Measurements from ENCODE around the gene MFAP3.
"Not testable (repeated sequence)": the region's sequence is repeated elsewhere in the genome, so short reads cannot be mapped to it uniquely, and the experiment has no call there.

MFAP3 gene

GRCh38 chr5:154063372-154063771 lies 24.6 kb downstream of the MFAP3 start:
- H3K9ac ChIP-seq, result no peak overlapping the region
- TF ChIP-seq CTCF (conservative IDR thresholded peaks at IDR 0.05; ENCODE audit: low read depth, low read length), result no peak
- no peak overlapping the region for H3K4me2 ChIP-seq
- H3K36me3 ChIP-seq (ENCODE audit: insufficient read depth), result no peaks in the 10 kb centered on the region
- H3K27me3 ChIP-seq (ENCODE audit: insufficient read depth, low read depth), result no peaks in the 10 kb centered on the region
- no peaks in the 10 kb centered on the region for H4K20me1 ChIP-seq (ENCODE audit: insufficient read depth)
- no peak overlapping the region for H3K27ac ChIP-seq
- no peak overlapping the region for H3K4me3 ChIP-seq (IDR thresholded peaks at IDR 0.05; ENCODE audit: insufficient read depth, low read depth, low read length)
- H3K79me2 ChIP-seq (ENCODE audit: insufficient read depth, low read depth), result no peaks in the 10 kb centered on the region
- H2AFZ ChIP-seq (ENCODE audit: low read depth), result no peak overlapping the region
- H3K4me1 ChIP-seq (ENCODE audit: low read depth, poor library complexity, severe bottlenecking), result peaks cover 30% of the 10 kb centered on the region

- H3K4me1 ChIP-seq (ENCODE audit: low read depth, poor library complexity, severe bottlenecking), result peaks cover 5% of the 10 kb centered on the region
- TF ChIP-seq CTCF (conservative IDR thresholded peaks at IDR 0.05; ENCODE audit: low read depth, low read length), result no peak
- no peak overlapping the region for H3K27ac ChIP-seq
- no peaks in the 10 kb centered on the region for H3K36me3 ChIP-seq (ENCODE audit: insufficient read depth)
- H3K27me3 ChIP-seq (ENCODE audit: insufficient read depth, low read depth), result no peaks in the 10 kb centered on the region
- H3K4me2 ChIP-seq, result no peak overlapping the region
- H2AFZ ChIP-seq (ENCODE audit: low read depth), result no peak overlapping the region
- H3K79me2 ChIP-seq (ENCODE audit: insufficient read depth, low read depth), result no peaks in the 10 kb centered on the region
- no peaks in the 10 kb centered on the region for H4K20me1 ChIP-seq (ENCODE audit: insufficient read depth)
- H3K4me3 ChIP-seq (IDR thresholded peaks at IDR 0.05; ENCODE audit: insufficient read depth, low read depth, low read length), result no peak overlapping the region
- no peak overlapping the region for H3K9ac ChIP-seq
Measured at GRCh38 chr5:154065971-154066370, 27.2 kb downstream of the MFAP3 start.

GRCh38 chr5:154069854-154070253 lies 31.1 kb downstream of the MFAP3 start:
- H2AFZ ChIP-seq (ENCODE audit: low read depth); H3K4me2 ChIP-seq; H3K79me2 ChIP-seq (ENCODE audit: insufficient read depth, low read depth); H3K36me3 ChIP-seq (ENCODE audit: insufficient read depth); H3K4me3 ChIP-seq (IDR thresholded peaks at IDR 0.05; ENCODE audit: insufficient read depth, low read depth, low read length); H4K20me1 ChIP-seq (ENCODE audit: insufficient read depth); H3K27ac ChIP-seq; H3K9ac ChIP-seq; H3K27me3 ChIP-seq (ENCODE audit: insufficient read depth, low read depth): not testable (repeated sequence)
- H3K4me1 ChIP-seq (ENCODE audit: low read depth, poor library complexity, severe bottlenecking), result peaks cover 10% of the 10 kb centered on the region

- H3K36me3 ChIP-seq (ENCODE audit: insufficient read depth), result no peaks in the 10 kb centered on the region
- peak overlapping the region; percentile 50 for H3K4me2 ChIP-seq
- peaks cover 10% of the 10 kb centered on the region for H3K4me1 ChIP-seq (ENCODE audit: low read depth, poor library complexity, severe bottlenecking)
- H2AFZ ChIP-seq (ENCODE audit: low read depth), result peak overlapping the region; percentile 67
- H3K4me3 ChIP-seq (IDR thresholded peaks at IDR 0.05; ENCODE audit: insufficient read depth, low read depth, low read length), result no peak overlapping the region
- H4K20me1 ChIP-seq (ENCODE audit: insufficient read depth), result no peaks in the 10 kb centered on the region
- TF ChIP-seq CTCF (conservative IDR thresholded peaks at IDR 0.05; ENCODE audit: low read depth, low read length), result no peak
- H3K27me3 ChIP-seq (ENCODE audit: insufficient read depth, low read depth), result no peaks in the 10 kb centered on the region
- H3K27ac ChIP-seq, result no peak overlapping the region
- no peak overlapping the region for H3K9ac ChIP-seq
- H3K79me2 ChIP-seq (ENCODE audit: insufficient read depth, low read depth), result no peaks in the 10 kb centered on the region
Measured at GRCh38 chr5:154071799-154072413, 33.1 kb downstream of the MFAP3 start.

- no peaks in the 10 kb centered on the region for H3K36me3 ChIP-seq (ENCODE audit: insufficient read depth)
Measured at GRCh38 chr5:154072414-154073171, 33.8 kb downstream of the MFAP3 start.

More at GRCh38 chr5:154072414-154073171, 33.8 kb downstream of the MFAP3 start:
- Histone ChIP-seq H4K20me1 (ENCODE audit: insufficient read depth) (no peaks in the 10 kb centered on the region), H3K4me2 (peak overlapping the region; percentile 50), H3K4me3 (IDR thresholded peaks at IDR 0.05; ENCODE audit: insufficient read depth, low read depth, low read length) (no peak overlapping the region), H2AFZ (ENCODE audit: low read depth) (peak overlapping the region; percentile 67), H3K79me2 (ENCODE audit: insufficient read depth, low read depth) (no peaks in the 10 kb centered on the region), H3K27ac (no peak overlapping the region), H3K27me3 (ENCODE audit: insufficient read depth, low read depth) (no peaks in the 10 kb centered on the region), H3K4me1 (ENCODE audit: low read depth, poor library complexity, severe bottlenecking) (peaks cover 10% of the 10 kb centered on the region), H3K9ac (no peak overlapping the region)
- peak; percentile 89 for TF ChIP-seq CTCF (conservative IDR thresholded peaks at IDR 0.05; ENCODE audit: low read depth, low read length)
